AG04450 (cell line): Measurements from ENCODE around the gene SDR9C7. TPM values are rescaled to one million over a fixed set of nuclear protein-coding genes. Genes with fewer than 3 reads are reported as not detected.
"Not testable (repeated sequence)": the region's sequence is repeated elsewhere in the genome, so short reads cannot be mapped to it uniquely, and the experiment has no call there.

Experiments
- CTCF ChIA-PET: fragments of 300-600, 350-600 bp; formaldehyde crosslinking; extraction: SDS; loops from one replicate; lab custom pipeline; 2022; ENCODE audit warnings: antibody characterized with exemption, inconsistent platforms; lab: Charles Lee
- POLR2A ChIA-PET: fragments of 350-600 bp; formaldehyde crosslinking; extraction: SDS; loops from one replicate; lab custom pipeline; 2021; ENCODE audit warnings: antibody characterized with exemption, inconsistent platforms; lab: Yijun Ruan, JAX
- DNase-seq: peaks from one replicate; pipeline ENCODE4 v3.0.0-alpha.2; 2011; ENCODE audit warnings: low read depth, low spot score
- H3K27ac ChIP-seq: one replicate; pipeline ENCODE4 v1.5.1; 2012; ENCODE audit warnings: low read depth, low read length, control low read depth
- H3K27me3 ChIP-seq: one replicate; pipeline ENCODE4 v1.6.0; 2012; ENCODE audit warnings: low read length; ENCODE audit not compliant: control insufficient read depth, insufficient read depth
- H3K4me3 ChIP-seq: 2 replicates; pipeline ENCODE4 v1.5.1; 2011; ENCODE audit warnings: mild to moderate bottlenecking, low read depth, low read length, control low read depth
- H3K9me3 ChIP-seq: 2 replicates; pipeline ENCODE4 v1.5.1; 2012; ENCODE audit warnings: low read length; ENCODE audit not compliant: control insufficient read depth, insufficient read depth
- CTCF ChIP-seq: IDR thresholded peaks from 2 replicates; pipeline ENCODE4 v1.5.1; 2011; ENCODE audit warnings: low read depth, low read length, control low read depth, inconsistent platforms
- polyA minus RNA-seq: library from RNA; depleted of rRNA, polyadenylated mRNA; stranded (reverse); fragments of >200 nt; gene quantifications from 2 replicates; pipeline ENCODE4 v1.2.3, GENCODE V29; 2011; rRNA and poly(A)+ RNA removed
- polyA plus RNA-seq: library from polyadenylated mRNA; depleted of rRNA; stranded (reverse); fragments of >200 nt; gene quantifications from 2 replicates; pipeline ENCODE4 v1.2.3, GENCODE V29; 2011; rRNA removed

The SDR9C7 gene
- not detected in 2 replicates for polyA plus RNA-seq
- polyA minus RNA-seq: not detected in 2 replicates

- ChIA-PET CTCF (interaction anchor here (0.6 kb wide), 1 partner anchor 198 kb away, joined by 4 read pairs; no protein-coding TSS in a partner anchor), POLR2A (no interaction called here)
- no peak within 1 kb of the TSS for H3K4me3 ChIP-seq
Measured at GRCh38 chr12:56933826-56934625, at the start of gene SDR9C7. Gene SDR9C7, minus strand, starts transcription at chr12:56934408. Its CDS starts 147 bp downstream, at chr12:56934261.

GRCh38 chr12:56983386-56983785 lies 49.2 kb upstream of the SDR9C7 start:
- no peak overlapping the region for H3K4me3 ChIP-seq
- H3K27ac ChIP-seq: no peak overlapping the region
- H3K27me3 ChIP-seq: peaks cover 6% of the 10 kb centered on the region
- CTCF ChIA-PET: no interaction called here
- no peaks in the 10 kb centered on the region for H3K9me3 ChIP-seq
- no peak for TF ChIP-seq CTCF
- DNase-seq: no peak
- POLR2A ChIA-PET: no interaction called here

More at GRCh38 chr12:56933826-56934625, at the start of gene SDR9C7:
- TF ChIP-seq CTCF: no peak
- no peak within 1 kb of the TSS for H3K27ac ChIP-seq
- no peaks in the 10 kb centered on the region for H3K9me3 ChIP-seq
- no peak for DNase-seq
- peaks cover 14% of the 10 kb centered on the region for H3K27me3 ChIP-seq

GRCh38 chr12:56982578-56983236 lies 48.5 kb upstream of the SDR9C7 start:
- H3K9me3 ChIP-seq, POLR2A ChIA-PET, CTCF ChIA-PET: not testable (repeated sequence)

GRCh38 chr12:56980941-56981530 lies 46.8 kb upstream of the SDR9C7 start:
- TF ChIP-seq CTCF: no peak
- POLR2A ChIA-PET: interaction anchor here (0.6 kb wide), 1 partner anchor 106 kb away, joined by 3 read pairs; no protein-coding TSS in a partner anchor
- DNase-seq: no peak
- Histone ChIP-seq H3K27me3 (peaks cover 4% of the 10 kb centered on the region), H3K9me3 (no peaks in the 10 kb centered on the region), H3K27ac (no peak overlapping the region), H3K4me3 (no peak overlapping the region)
- CTCF ChIA-PET: no interaction called here

More at GRCh38 chr12:56982578-56983236, 48.5 kb upstream of the SDR9C7 start:
- H3K27ac ChIP-seq, H3K4me3 ChIP-seq, H3K27me3 ChIP-seq, DNase-seq: not testable (repeated sequence)

GRCh38 chr12:56980268-56980667 lies 46.1 kb upstream of the SDR9C7 start:
- no peak for DNase-seq
- Histone ChIP-seq H3K27me3 (peaks cover 4% of the 10 kb centered on the region), H3K4me3 (no peak overlapping the region), H3K27ac (no peak overlapping the region), H3K9me3 (no peaks in the 10 kb centered on the region)
- no peak for TF ChIP-seq CTCF
- ChIA-PET CTCF (no interaction called here), POLR2A (no interaction called here)
